ENCODE measurements around the gene LTC4S.

Gene LTC4S

GRCh38 chr5:179778591-179778990 lies 15.2 kb upstream of the LTC4S start:
- TF ChIP-seq CSDC2 (CRISPR knock-in tag; IDR thresholded peaks at IDR 0.05): no peak
- no peak for TF ChIP-seq SNAI2 (CRISPR knock-in tag; IDR thresholded peaks at IDR 0.05)
- no peak for TF ChIP-seq PPARA (CRISPR knock-in tag; IDR thresholded peaks at IDR 0.05; ENCODE audit: borderline replicate concordance)
- no peak for TF ChIP-seq TCF4 (CRISPR knock-in tag; IDR thresholded peaks at IDR 0.05; ENCODE audit: borderline replicate concordance)
- no peak for TF ChIP-seq ARNTL (CRISPR knock-in tag; IDR thresholded peaks at IDR 0.05; ENCODE audit: borderline replicate concordance, low read depth)
- no peak for TF ChIP-seq ZFP3 (CRISPR knock-in tag; IDR thresholded peaks at IDR 0.05)
- TF ChIP-seq, protein P1, sequence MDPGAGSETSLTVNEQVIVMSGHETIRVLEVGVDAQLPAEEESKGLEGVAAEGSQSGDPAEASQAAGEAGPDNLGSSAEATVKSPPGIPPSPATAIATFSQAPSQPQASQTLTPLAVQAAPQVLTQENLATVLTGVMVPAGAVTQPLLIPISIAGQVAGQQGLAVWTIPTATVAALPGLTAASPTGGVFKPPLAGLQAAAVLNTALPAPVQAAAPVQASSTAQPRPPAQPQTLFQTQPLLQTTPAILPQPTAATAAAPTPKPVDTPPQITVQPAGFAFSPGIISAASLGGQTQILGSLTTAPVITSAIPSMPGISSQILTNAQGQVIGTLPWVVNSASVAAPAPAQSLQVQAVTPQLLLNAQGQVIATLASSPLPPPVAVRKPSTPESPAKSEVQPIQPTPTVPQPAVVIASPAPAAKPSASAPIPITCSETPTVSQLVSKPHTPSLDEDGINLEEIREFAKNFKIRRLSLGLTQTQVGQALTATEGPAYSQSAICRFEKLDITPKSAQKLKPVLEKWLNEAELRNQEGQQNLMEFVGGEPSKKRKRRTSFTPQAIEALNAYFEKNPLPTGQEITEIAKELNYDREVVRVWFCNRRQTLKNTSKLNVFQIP (CRISPR knock-in tag; IDR thresholded peaks at IDR 0.05; ENCODE audit: borderline replicate concordance, low read depth): no peak
- TF ChIP-seq ESRRG (CRISPR knock-in tag; IDR thresholded peaks at IDR 0.05): no peak
- no peak for TF ChIP-seq ZNF565 (CRISPR knock-in tag; conservative IDR thresholded peaks at IDR 0.05; ENCODE audit: low read depth)
- TF ChIP-seq TOX (CRISPR knock-in tag; IDR thresholded peaks at IDR 0.05; ENCODE audit: borderline replicate concordance): no peak
- TF ChIP-seq BACH2 (CRISPR knock-in tag; IDR thresholded peaks at IDR 0.05; ENCODE audit: borderline replicate concordance): no peak
- ATAC-seq: no peak

DNA sequence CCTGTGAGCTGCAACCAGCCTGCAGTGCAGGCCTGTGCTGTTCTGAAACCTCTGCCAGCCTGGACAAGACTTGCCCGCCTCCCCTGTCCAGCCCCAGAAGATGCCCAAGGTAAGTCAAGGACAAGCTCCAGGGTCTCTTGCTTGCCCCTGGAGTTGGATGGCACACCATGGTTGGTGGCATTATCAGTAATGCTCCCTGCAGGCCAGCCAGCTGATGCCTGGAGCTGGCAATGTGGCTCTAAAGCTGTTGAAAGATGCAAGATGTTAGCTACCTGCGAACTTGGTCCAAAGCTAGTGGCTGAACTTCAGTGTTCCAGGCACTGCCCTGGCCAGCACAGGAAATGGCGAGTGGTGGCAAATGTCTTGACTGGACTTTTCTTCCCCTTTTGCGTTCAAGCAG lies 14.0 kb upstream of the LTC4S start:
- no peak for ATAC-seq
- TF ChIP-seq RARB (CRISPR knock-in tag; IDR thresholded peaks at IDR 0.05) (no peak), GLIS3 (CRISPR knock-in tag; IDR thresholded peaks at IDR 0.05) (no peak), ISL1 (CRISPR knock-in tag; IDR thresholded peaks at IDR 0.05) (no peak), PATZ1 (CRISPR knock-in tag; IDR thresholded peaks at IDR 0.05; ENCODE audit: borderline replicate concordance) (no peak), ZC3H10 (CRISPR knock-in tag; IDR thresholded peaks at IDR 0.05) (no peak), BACH2 (CRISPR knock-in tag; IDR thresholded peaks at IDR 0.05; ENCODE audit: borderline replicate concordance) (no peak), TCF4 (CRISPR knock-in tag; IDR thresholded peaks at IDR 0.05; ENCODE audit: borderline replicate concordance) (no peak), TOX (CRISPR knock-in tag; IDR thresholded peaks at IDR 0.05; ENCODE audit: borderline replicate concordance) (no peak), ZFP3 (CRISPR knock-in tag; IDR thresholded peaks at IDR 0.05) (no peak), PPARA (CRISPR knock-in tag; IDR thresholded peaks at IDR 0.05; ENCODE audit: borderline replicate concordance) (no peak)
- TF ChIP-seq, protein P2, sequence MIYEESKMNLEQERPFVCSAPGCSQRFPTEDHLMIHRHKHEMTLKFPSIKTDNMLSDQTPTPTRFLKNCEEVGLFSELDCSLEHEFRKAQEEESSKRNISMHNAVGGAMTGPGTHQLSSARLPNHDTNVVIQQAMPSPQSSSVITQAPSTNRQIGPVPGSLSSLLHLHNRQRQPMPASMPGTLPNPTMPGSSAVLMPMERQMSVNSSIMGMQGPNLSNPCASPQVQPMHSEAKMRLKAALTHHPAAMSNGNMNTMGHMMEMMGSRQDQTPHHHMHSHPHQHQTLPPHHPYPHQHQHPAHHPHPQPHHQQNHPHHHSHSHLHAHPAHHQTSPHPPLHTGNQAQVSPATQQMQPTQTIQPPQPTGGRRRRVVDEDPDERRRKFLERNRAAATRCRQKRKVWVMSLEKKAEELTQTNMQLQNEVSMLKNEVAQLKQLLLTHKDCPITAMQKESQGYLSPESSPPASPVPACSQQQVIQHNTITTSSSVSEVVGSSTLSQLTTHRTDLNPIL (CRISPR knock-in tag; IDR thresholded peaks at IDR 0.05; ENCODE audit: low read depth): no peak
- TF ChIP-seq, protein P1 (CRISPR knock-in tag; IDR thresholded peaks at IDR 0.05; ENCODE audit: borderline replicate concordance, low read depth): no peak

GRCh38 chr5:179780362-179780761 lies 13.4 kb upstream of the LTC4S start:
- ATAC-seq: no peak
- TF ChIP-seq ESRRG (CRISPR knock-in tag; IDR thresholded peaks at IDR 0.05) (no peak), SNAI2 (CRISPR knock-in tag; IDR thresholded peaks at IDR 0.05) (no peak), ZNF70 (CRISPR knock-in tag; IDR thresholded peaks at IDR 0.05) (no peak), ZNF8 (CRISPR knock-in tag; IDR thresholded peaks at IDR 0.05) (no peak), OSR1 (CRISPR knock-in tag; IDR thresholded peaks at IDR 0.05) (no peak), ZNF565 (CRISPR knock-in tag; conservative IDR thresholded peaks at IDR 0.05; ENCODE audit: low read depth) (no peak), ZC3H10 (CRISPR knock-in tag; IDR thresholded peaks at IDR 0.05) (no peak), CSRNP3 (CRISPR knock-in tag; IDR thresholded peaks at IDR 0.05) (no peak), PATZ1 (CRISPR knock-in tag; IDR thresholded peaks at IDR 0.05; ENCODE audit: borderline replicate concordance) (no peak), CSDC2 (CRISPR knock-in tag; IDR thresholded peaks at IDR 0.05) (no peak), RARB (CRISPR knock-in tag; IDR thresholded peaks at IDR 0.05) (no peak), BACH2 (CRISPR knock-in tag; IDR thresholded peaks at IDR 0.05; ENCODE audit: borderline replicate concordance) (no peak), ARNTL (CRISPR knock-in tag; IDR thresholded peaks at IDR 0.05; ENCODE audit: borderline replicate concordance, low read depth) (no peak), ZFP3 (CRISPR knock-in tag; IDR thresholded peaks at IDR 0.05) (no peak)
- TF ChIP-seq, protein P3, sequence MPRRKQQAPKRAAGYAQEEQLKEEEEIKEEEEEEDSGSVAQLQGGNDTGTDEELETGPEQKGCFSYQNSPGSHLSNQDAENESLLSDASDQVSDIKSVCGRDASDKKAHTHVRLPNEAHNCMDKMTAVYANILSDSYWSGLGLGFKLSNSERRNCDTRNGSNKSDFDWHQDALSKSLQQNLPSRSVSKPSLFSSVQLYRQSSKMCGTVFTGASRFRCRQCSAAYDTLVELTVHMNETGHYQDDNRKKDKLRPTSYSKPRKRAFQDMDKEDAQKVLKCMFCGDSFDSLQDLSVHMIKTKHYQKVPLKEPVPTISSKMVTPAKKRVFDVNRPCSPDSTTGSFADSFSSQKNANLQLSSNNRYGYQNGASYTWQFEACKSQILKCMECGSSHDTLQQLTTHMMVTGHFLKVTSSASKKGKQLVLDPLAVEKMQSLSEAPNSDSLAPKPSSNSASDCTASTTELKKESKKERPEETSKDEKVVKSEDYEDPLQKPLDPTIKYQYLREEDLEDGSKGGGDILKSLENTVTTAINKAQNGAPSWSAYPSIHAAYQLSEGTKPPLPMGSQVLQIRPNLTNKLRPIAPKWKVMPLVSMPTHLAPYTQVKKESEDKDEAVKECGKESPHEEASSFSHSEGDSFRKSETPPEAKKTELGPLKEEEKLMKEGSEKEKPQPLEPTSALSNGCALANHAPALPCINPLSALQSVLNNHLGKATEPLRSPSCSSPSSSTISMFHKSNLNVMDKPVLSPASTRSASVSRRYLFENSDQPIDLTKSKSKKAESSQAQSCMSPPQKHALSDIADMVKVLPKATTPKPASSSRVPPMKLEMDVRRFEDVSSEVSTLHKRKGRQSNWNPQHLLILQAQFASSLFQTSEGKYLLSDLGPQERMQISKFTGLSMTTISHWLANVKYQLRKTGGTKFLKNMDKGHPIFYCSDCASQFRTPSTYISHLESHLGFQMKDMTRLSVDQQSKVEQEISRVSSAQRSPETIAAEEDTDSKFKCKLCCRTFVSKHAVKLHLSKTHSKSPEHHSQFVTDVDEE (CRISPR knock-in tag; IDR thresholded peaks at IDR 0.05): no peak
- TF ChIP-seq, protein P1 (CRISPR knock-in tag; IDR thresholded peaks at IDR 0.05; ENCODE audit: borderline replicate concordance, low read depth): no peak

Measured in SK-N-SH treated with all-trans-retinoic acid at 6 μM for 48 hours (cell line).